GM18868 (cell line): ENCODE data around the gene LPCAT2.

Experiments
- ATAC-seq: cut with Tn5 transposase; IDR thresholded peaks from one replicate; pipeline ENCODE4 v1.9.1; 2021; ENCODE audit warnings: mild to moderate bottlenecking, moderate library complexity; ENCODE audit not compliant: unreplicated experiment

The LPCAT2 gene

GRCh38 chr16:55479430-55480140 is 29.3 kb upstream of the LPCAT2 start:
- ATAC-seq: no peak

- ATAC-seq: no peak
Measured at GRCh38 chr16:55480228-55480655, 28.6 kb upstream of the LPCAT2 start.

- ATAC-seq: no peak
Measured at GRCh38 chr16:55481023-55481422, 27.8 kb upstream of the LPCAT2 start.

- no peak for ATAC-seq
Measured at GRCh38 chr16:55482056-55482455, 26.8 kb upstream of the LPCAT2 start.

GRCh38 chr16:55487048-55487803 is 21.6 kb upstream of the LPCAT2 start:
- no peak for ATAC-seq

- ATAC-seq: no peak
Measured at GRCh38 chr16:55488306-55488705, 20.6 kb upstream of the LPCAT2 start.

GRCh38 chr16:55489119-55489955 is 19.5 kb upstream of the LPCAT2 start:
- no peak for ATAC-seq

GRCh38 chr16:55489956-55490265 is 19.0 kb upstream of the LPCAT2 start:
- ATAC-seq: no peak

GRCh38 chr16:55490301-55490700 is 18.6 kb upstream of the LPCAT2 start:
- no peak for ATAC-seq

- ATAC-seq: no peak
Measured at GRCh38 chr16:55491691-55492090, 17.2 kb upstream of the LPCAT2 start.

GRCh38 chr16:55492756-55493380 is 16.0 kb upstream of the LPCAT2 start:
- ATAC-seq: no peak

GRCh38 chr16:55494994-55495421 is 13.9 kb upstream of the LPCAT2 start:
- ATAC-seq: no peak

- ATAC-seq: no peak
Measured at GRCh38 chr16:55495616-55496289, 13.1 kb upstream of the LPCAT2 start.

GRCh38 chr16:55496509-55497145 is 12.2 kb upstream of the LPCAT2 start:
- no peak for ATAC-seq

GRCh38 chr16:55497558-55497957 is 11.3 kb upstream of the LPCAT2 start:
- no peak for ATAC-seq

- ATAC-seq: no peak
Measured at GRCh38 chr16:55498101-55498500, 10.8 kb upstream of the LPCAT2 start.

- ATAC-seq: no peak
Measured at GRCh38 chr16:55499281-55499680, 9.6 kb upstream of the LPCAT2 start.

GRCh38 chr16:55499951-55500529 is 8.8 kb upstream of the LPCAT2 start:
- no peak for ATAC-seq

- ATAC-seq: no peak
Measured at GRCh38 chr16:55500530-55501011, 8.3 kb upstream of the LPCAT2 start.
